ENCODE measurements around the gene CBX2. TPM values are rescaled to one million over a fixed set of nuclear protein-coding genes. Genes with fewer than 3 reads are reported as not detected.

Gene CBX2
- total and polyA plus RNA-seq, 2 experiments from 2014 or later: 0.11 to 0.13 TPM

- in situ Hi-C loops (cut with MboI): no loop called here
- H3K9me3 ChIP-seq (ENCODE audit: low read depth): no peaks in the 10 kb centered on the region
- no peaks in the 10 kb centered on the region for H3K4me1 ChIP-seq (ENCODE audit: insufficient read depth)
- peaks cover 6% of the 10 kb centered on the region; the same call in 1 of the 2 replicates for H3K27me3 ChIP-seq (replicated peaks; ENCODE audit: insufficient read depth)
- H3K27ac ChIP-seq: no peak overlapping the region
- H3K9me2 ChIP-seq (ENCODE audit: insufficient read depth): no peaks in the 10 kb centered on the region
- H3K4me3 ChIP-seq: no peak overlapping the region
- H3F3A ChIP-seq (ENCODE audit: insufficient read depth): no peaks in the 10 kb centered on the region
- no peak overlapping the region for H3K4me2 ChIP-seq (ENCODE audit: unreplicated experiment)
- H2AFZ ChIP-seq: no peak overlapping the region
- H3K79me2 ChIP-seq (ENCODE audit: insufficient read depth): no peaks in the 10 kb centered on the region
- TF ChIP-seq EZH2phosphoT487 (IDR thresholded peaks at IDR 0.05; ENCODE audit: insufficient read depth, low read depth): no peak
- WGBS, 2 experiments (ENCODE audit: low coverage in 1 of 2, low lambda C conversion rate in 2 of 2, missing lambda C conversion rate in 2 of 2): 58 to 61% methylated on average over 21 of the region's 21 CpGs
- H3K9ac ChIP-seq: no peak overlapping the region
- no peak for DNase-seq
- no peaks in the 10 kb centered on the region for H3K36me3 ChIP-seq (ENCODE audit: low read depth)
- H4K20me1 ChIP-seq (ENCODE audit: insufficient read depth): no peaks in the 10 kb centered on the region
These were observed 17.6 kb upstream of the CBX2 start for GRCh38 chr17:79760197-79760906.

- TF ChIP-seq EZH2phosphoT487 (IDR thresholded peaks at IDR 0.05; ENCODE audit: insufficient read depth, low read depth) (no peak), EZH2 (IDR thresholded peaks at IDR 0.05; ENCODE audit: insufficient read depth, poor library complexity, severe bottlenecking) (no peak)
- Histone ChIP-seq H3K9ac (no peak overlapping the region), H3K4me3 (no peak overlapping the region), H3K9me3 (ENCODE audit: low read depth) (no peaks in the 10 kb centered on the region), H4K20me1 (ENCODE audit: insufficient read depth) (no peaks in the 10 kb centered on the region), H2AFZ (no peak overlapping the region), H3K4me2 (ENCODE audit: unreplicated experiment) (no peak overlapping the region), H3K27ac (no peak overlapping the region), H3K9me2 (ENCODE audit: insufficient read depth) (no peaks in the 10 kb centered on the region), H3F3A (ENCODE audit: insufficient read depth) (no peaks in the 10 kb centered on the region), H3K27me3 (replicated peaks; ENCODE audit: insufficient read depth) (peaks cover 14% of the 10 kb centered on the region), H3K4me1 (ENCODE audit: insufficient read depth) (no peaks in the 10 kb centered on the region), H3K79me2 (ENCODE audit: insufficient read depth) (no peaks in the 10 kb centered on the region), H3K36me3 (ENCODE audit: low read depth) (no peaks in the 10 kb centered on the region)
- 54 to 55% methylated on average over 19 of the region's 19 CpGs for WGBS, 2 experiments (ENCODE audit: low coverage in 1 of 2, low lambda C conversion rate in 2 of 2, missing lambda C conversion rate in 2 of 2)
- in situ Hi-C loops (cut with MboI): no loop called here
- DNase-seq: no peak
These were observed 15.9 kb upstream of the CBX2 start for GRCh38 chr17:79761894-79762589.

GRCh38 chr17:79765708-79766107 lies 12.2 kb upstream of the CBX2 start:
- H3F3A ChIP-seq (ENCODE audit: insufficient read depth): no peaks in the 10 kb centered on the region
- no peaks in the 10 kb centered on the region for H3K9me3 ChIP-seq (ENCODE audit: low read depth)
- no peak overlapping the region for H3K27ac ChIP-seq
- H3K4me2 ChIP-seq (ENCODE audit: unreplicated experiment): no peak overlapping the region
- no peak overlapping the region for H2AFZ ChIP-seq
- DNase-seq: no peak
- 42 to 57% methylated on average over 3 of the region's 3 CpGs for WGBS, 2 experiments (ENCODE audit: low coverage in 1 of 2, low lambda C conversion rate in 2 of 2, missing lambda C conversion rate in 2 of 2)
- H3K36me3 ChIP-seq (ENCODE audit: low read depth): no peaks in the 10 kb centered on the region
- no peak overlapping the region for H3K9ac ChIP-seq
- peaks cover 16% of the 10 kb centered on the region for H3K27me3 ChIP-seq (replicated peaks; ENCODE audit: insufficient read depth)
- no peaks in the 10 kb centered on the region for H3K9me2 ChIP-seq (ENCODE audit: insufficient read depth)
- no peaks in the 10 kb centered on the region for H3K79me2 ChIP-seq (ENCODE audit: insufficient read depth)
- H4K20me1 ChIP-seq (ENCODE audit: insufficient read depth): no peaks in the 10 kb centered on the region
- no peak overlapping the region for H3K4me3 ChIP-seq
- H3K4me1 ChIP-seq (ENCODE audit: insufficient read depth): no peaks in the 10 kb centered on the region
- TF ChIP-seq EZH2 (IDR thresholded peaks at IDR 0.05; ENCODE audit: insufficient read depth, poor library complexity, severe bottlenecking) (no peak), EZH2phosphoT487 (IDR thresholded peaks at IDR 0.05; ENCODE audit: insufficient read depth, low read depth) (no peak)
- in situ Hi-C loops (cut with MboI): no loop called here

- H3K4me1 ChIP-seq (ENCODE audit: insufficient read depth): no peaks in the 10 kb centered on the region
- no peak overlapping the region for H3K9ac ChIP-seq
- H3F3A ChIP-seq (ENCODE audit: insufficient read depth): no peaks in the 10 kb centered on the region
- H3K4me3 ChIP-seq: no peak overlapping the region
- peaks cover 40% of the 10 kb centered on the region for H3K27me3 ChIP-seq (replicated peaks; ENCODE audit: insufficient read depth)
- no peak for DNase-seq
- H4K20me1 ChIP-seq (ENCODE audit: insufficient read depth): no peaks in the 10 kb centered on the region
- H3K79me2 ChIP-seq (ENCODE audit: insufficient read depth): no peaks in the 10 kb centered on the region
- in situ Hi-C loops (cut with MboI): no loop called here
- H2AFZ ChIP-seq: no peak overlapping the region
- TF ChIP-seq EZH2 (IDR thresholded peaks at IDR 0.05; ENCODE audit: insufficient read depth, poor library complexity, severe bottlenecking): no peak
- no peak for TF ChIP-seq EZH2phosphoT487 (IDR thresholded peaks at IDR 0.05; ENCODE audit: insufficient read depth, low read depth)
- no peak overlapping the region for H3K4me2 ChIP-seq (ENCODE audit: unreplicated experiment)
- no peaks in the 10 kb centered on the region for H3K9me3 ChIP-seq (ENCODE audit: low read depth)
- no peaks in the 10 kb centered on the region for H3K36me3 ChIP-seq (ENCODE audit: low read depth)
- H3K9me2 ChIP-seq (ENCODE audit: insufficient read depth): no peaks in the 10 kb centered on the region
- no peak overlapping the region for H3K27ac ChIP-seq
- WGBS, 2 experiments (ENCODE audit: low coverage in 1 of 2, low lambda C conversion rate in 2 of 2, missing lambda C conversion rate in 2 of 2): 70 to 74% methylated on average over 26 to 28 of the region's 28 CpGs
These were observed 8.1 kb upstream of the CBX2 start for GRCh38 chr17:79769570-79770506.

Data from GM23248 (cell line).